ENCODE measurements around the gene KRTAP12-1. TPM values are rescaled to one million over a fixed set of nuclear protein-coding genes. Genes with fewer than 3 reads are reported as not detected.

KRTAP12-1 gene
- total and polyA plus RNA-seq, 9 of the 15 experiments (the other 6 are each of a cell fraction or from before 2014, with no cell fraction given): not detected

GRCh38 chr21:44684077-44684476 is 2.1 kb upstream of the KRTAP12-1 start:
- Histone ChIP-seq H3K27ac (ENCODE audit: extremely low read depth, low read depth, low read length) (no peak overlapping the region), H4K20me1 (replicated peaks; ENCODE audit: control insufficient read depth, insufficient read depth, low read length) (0 out of 2 replicates have a peak, but pooled peaks cover 6% of the 10 kb centered on the region), H3K9ac (ENCODE audit: insufficient read depth in 1 of 2, low read depth in 2 of 2, low read length in 2 of 2) (no peak overlapping the region), H3K4me1 (replicated peaks in 1 of 2; ENCODE audit: control insufficient read depth in 2 of 2, insufficient read depth in 2 of 2, low read length in 2 of 2) (peaks cover 0 to 6% of the 10 kb centered on the region in 2 experiments; a peak in 2 of 5 replicates), H3K27me3 (ENCODE audit: control insufficient read depth in 2 of 2, insufficient read depth in 2 of 2, low read length in 2 of 2) (peaks cover 22 to 55% of the 10 kb centered on the region in 2 experiments), H3K79me2 (ENCODE audit: control insufficient read depth, insufficient read depth, low read length) (no peaks in the 10 kb centered on the region), H3K4me2 (ENCODE audit: insufficient read depth, low read length) (no peak overlapping the region), H3K36me3 (ENCODE audit: control insufficient read depth, insufficient read depth, low read length) (no peaks in the 10 kb centered on the region), H3K9me3 (replicated peaks; ENCODE audit: control insufficient read depth, insufficient read depth, low read depth, low read length) (no peaks in the 10 kb centered on the region), H2AFZ (ENCODE audit: low read depth, low read length) (no peak overlapping the region), H3K9me1 (ENCODE audit: control insufficient read depth, insufficient read depth, low read length) (no peaks in the 10 kb centered on the region), H3K4me3 (no peak overlapping the region)
- ChIA-PET CTCF (ENCODE audit: low intra/inter-chr PET ratio) (no interaction called here), POLR2A (interaction anchor here (1.4 kb wide), 1 partner anchor 12 kb away, joined by 4 read pairs; no protein-coding TSS in a partner anchor)
- TF ChIP-seq ESRRB (CRISPR knock-in tag; IDR thresholded peaks at IDR 0.05; ENCODE audit: borderline replicate concordance) (no peak), PHF21A (IDR thresholded peaks at IDR 0.05; ENCODE audit: borderline replicate concordance, low read depth) (no peak), JUNB (CRISPR knock-in tag; conservative IDR thresholded peaks at IDR 0.05) (no peak), TAF9B (IDR thresholded peaks at IDR 0.05; ENCODE audit: partially characterized antibody) (no peak), ERF (CRISPR knock-in tag; IDR thresholded peaks at IDR 0.05) (no peak), USF1 (CRISPR knock-in tag; IDR thresholded peaks at IDR 0.05) (no peak), ZNF184 (CRISPR knock-in tag; IDR thresholded peaks at IDR 0.05) (no peak), ZNF398 (CRISPR knock-in tag; IDR thresholded peaks at IDR 0.05) (no peak), CREB3 (tag; conservative IDR thresholded peaks at IDR 0.05; ENCODE audit: low read depth) (no peak), CTCF (IDR thresholded peaks at IDR 0.05 in 2 of 3, conservative IDR thresholded peaks at IDR 0.05 in 1 of 3; ENCODE audit: insufficient read depth in 2 of 3, low read depth in 1 of 3, low read length in 3 of 3) (no peak), ZBTB9 (CRISPR knock-in tag; IDR thresholded peaks at IDR 0.05) (no peak), ATF2 (CRISPR knock-in tag; IDR thresholded peaks at IDR 0.05) (no peak), RBM15 (IDR thresholded peaks at IDR 0.05; ENCODE audit: insufficient read depth, low read length) (no peak)
- FAIRE-seq (no peak), DNase-seq (ENCODE audit: extremely low read depth in 1 of 4, low spot score in 3 of 4) (no peak), ATAC-seq (no peak)
- 0% methylated on average over 7 of the region's 7 CpGs for WGBS (ENCODE audit: insufficient coverage, low coverage, missing lambda C conversion rate)
- BruUV-seq (replicated peaks): no TSS peak
- in situ Hi-C loops (cut with MboI): no loop called here
- intact Hi-C loops (cut with micrococcal nuclease): no loop called here
